Measurements from ENCODE around the gene MAPKAPK2.

The MAPKAPK2 gene

GRCh38 chr1:206783506-206783905, 98.8 kb downstream of the MAPKAPK2 start:
- DNase-seq, result no peak
